Right renal cortex interstitium (tissue), 3 donors: ENCODE data around the gene SSMEM1. TPM values are rescaled to one million over a fixed set of nuclear protein-coding genes. Genes with fewer than 3 reads are reported as not detected.
"Not testable (repeated sequence)": the region's sequence is repeated elsewhere in the genome, so short reads cannot be mapped to it uniquely, and the experiment has no call there.

Source experiments
- DNase-seq, 3 donors: peaks; one replicate each; pipeline ENCODE4 v3.0.0-alpha.2; 2013; ENCODE audit warnings: low read depth in 3 of 3, low spot score in 2 of 3
- polyA plus RNA-seq, 3 donors: library from polyadenylated mRNA; unstranded; fragments of 120-200 nt; gene quantifications; one replicate each; pipeline ENCODE4 v1.2.1, GENCODE V29; 2013; ENCODE audit not compliant: insufficient read length in 3 of 3

Gene SSMEM1
- polyA plus RNA-seq, result not detected

- no peak for DNase-seq
Observed at GRCh38 chr7:130207642-130208041, at the start of gene SSMEM1. Gene SSMEM1 (plus strand): TSS chr7:130207860. CDS start chr7:130207911, 51 bp downstream.

- no peak for DNase-seq
Observed at GRCh38 chr7:130160023-130160422, 47.6 kb upstream of the SSMEM1 start.

GRCh38 chr7:130160455-130160854 lies 47.2 kb upstream of the SSMEM1 start:
- no peak for DNase-seq

GRCh38 chr7:130162196-130162595 lies 45.5 kb upstream of the SSMEM1 start:
- no peak for DNase-seq

- no peak for DNase-seq
Observed at GRCh38 chr7:130174237-130174959, 33.3 kb upstream of the SSMEM1 start.

GRCh38 chr7:130178251-130178650 lies 29.4 kb upstream of the SSMEM1 start:
- DNase-seq, result no peak

- DNase-seq, result no peak
Observed at GRCh38 chr7:130179631-130180030, 28.0 kb upstream of the SSMEM1 start.

- DNase-seq, result no peak
Observed at GRCh38 chr7:130180571-130181262, 26.9 kb upstream of the SSMEM1 start.

GRCh38 chr7:130181263-130181605 lies 26.4 kb upstream of the SSMEM1 start:
- no peak for DNase-seq

- DNase-seq, result no peak
Observed at GRCh38 chr7:130182990-130183389, 24.7 kb upstream of the SSMEM1 start.

GRCh38 chr7:130184349-130184748 lies 23.3 kb upstream of the SSMEM1 start:
- DNase-seq, result not testable (repeated sequence)

- no peak for DNase-seq
Observed at GRCh38 chr7:130187360-130187759, 20.3 kb upstream of the SSMEM1 start.

- DNase-seq, result no peak
Observed at GRCh38 chr7:130189343-130189742, 18.3 kb upstream of the SSMEM1 start.

- no peak for DNase-seq
Observed at GRCh38 chr7:130191791-130192190, 15.9 kb upstream of the SSMEM1 start.

GRCh38 chr7:130195396-130195795 lies 12.3 kb upstream of the SSMEM1 start:
- DNase-seq, result no peak

GRCh38 chr7:130196476-130196875 lies 11.2 kb upstream of the SSMEM1 start:
- DNase-seq, result no peak

- no peak for DNase-seq
Observed at GRCh38 chr7:130197094-130197493, 10.6 kb upstream of the SSMEM1 start.

- no peak for DNase-seq
Observed at GRCh38 chr7:130201796-130202195, 5.9 kb upstream of the SSMEM1 start.

GRCh38 chr7:130205084-130205947 lies 2.3 kb upstream of the SSMEM1 start, which contains the start of gene TMEM209:
Gene TMEM209 (minus strand): TSS chr7:130205406. CDS start chr7:130205375, 31 bp downstream.
- peak; percentile 98 to 99 (median 98) for DNase-seq

GRCh38 chr7:130207033-130207432 lies 627 bp upstream of the SSMEM1 start:
- no peak for DNase-seq

- DNase-seq, result no peak
Observed at GRCh38 chr7:130208516-130208915, 856 bp downstream of the SSMEM1 start.
